KG1 (cell line): ENCODE results near the gene HSCB.
"Not testable (repeated sequence)": the region's sequence is repeated elsewhere in the genome, so short reads cannot be mapped to it uniquely, and the experiment has no call there.

Experiments
- DNase-seq: peaks from one replicate; lab custom pipeline; 2025; lab: John Stamatoyannopoulos, UW

Gene HSCB, protein sequence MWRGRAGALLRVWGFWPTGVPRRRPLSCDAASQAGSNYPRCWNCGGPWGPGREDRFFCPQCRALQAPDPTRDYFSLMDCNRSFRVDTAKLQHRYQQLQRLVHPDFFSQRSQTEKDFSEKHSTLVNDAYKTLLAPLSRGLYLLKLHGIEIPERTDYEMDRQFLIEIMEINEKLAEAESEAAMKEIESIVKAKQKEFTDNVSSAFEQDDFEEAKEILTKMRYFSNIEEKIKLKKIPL

DNA sequence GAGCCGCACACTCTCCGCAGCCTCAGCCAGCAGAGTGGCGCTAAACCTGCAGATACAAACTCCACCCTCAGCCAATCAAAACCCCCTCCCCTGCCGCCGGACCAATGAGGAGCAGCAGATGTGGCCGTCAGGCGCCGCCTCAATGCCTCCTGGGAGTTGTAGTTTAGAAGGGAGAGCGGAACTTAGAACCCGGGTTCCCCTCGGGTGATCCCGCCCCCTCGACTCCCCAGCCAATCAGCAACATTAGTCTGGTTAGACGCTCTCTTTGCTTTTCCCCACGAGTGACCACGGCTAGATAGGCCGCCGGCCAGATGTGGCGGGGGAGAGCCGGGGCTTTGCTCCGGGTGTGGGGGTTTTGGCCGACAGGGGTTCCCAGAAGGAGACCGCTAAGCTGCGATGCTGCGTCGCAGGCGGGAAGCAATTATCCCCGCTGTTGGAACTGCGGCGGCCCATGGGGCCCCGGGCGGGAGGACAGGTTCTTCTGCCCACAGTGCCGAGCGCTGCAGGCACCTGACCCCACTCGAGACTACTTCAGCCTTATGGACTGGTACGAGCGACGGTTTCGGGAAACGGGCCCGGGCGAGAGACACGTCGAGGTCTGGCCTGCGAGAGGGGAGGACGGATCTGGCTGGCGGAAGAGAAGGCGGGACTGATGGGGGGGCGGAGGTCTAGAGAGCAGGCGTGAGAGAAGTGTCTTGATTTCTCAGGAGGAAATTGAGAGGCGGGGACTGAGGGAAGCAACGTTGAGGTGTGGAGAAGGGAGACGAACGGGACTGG lies at the start of gene HSCB, which contains the start of gene CHEK2:
Gene HSCB, plus strand, starts transcription at position 255 of the 777 bp plus-strand sequence. Its CDS starts 57 bp downstream, at position 312.
Gene CHEK2, minus strand, starts transcription at position 36 of the 777 bp plus-strand sequence. CDS start 7,099 bp downstream, outside the sequence.
- DNase-seq = peak; percentile 98

DNA sequence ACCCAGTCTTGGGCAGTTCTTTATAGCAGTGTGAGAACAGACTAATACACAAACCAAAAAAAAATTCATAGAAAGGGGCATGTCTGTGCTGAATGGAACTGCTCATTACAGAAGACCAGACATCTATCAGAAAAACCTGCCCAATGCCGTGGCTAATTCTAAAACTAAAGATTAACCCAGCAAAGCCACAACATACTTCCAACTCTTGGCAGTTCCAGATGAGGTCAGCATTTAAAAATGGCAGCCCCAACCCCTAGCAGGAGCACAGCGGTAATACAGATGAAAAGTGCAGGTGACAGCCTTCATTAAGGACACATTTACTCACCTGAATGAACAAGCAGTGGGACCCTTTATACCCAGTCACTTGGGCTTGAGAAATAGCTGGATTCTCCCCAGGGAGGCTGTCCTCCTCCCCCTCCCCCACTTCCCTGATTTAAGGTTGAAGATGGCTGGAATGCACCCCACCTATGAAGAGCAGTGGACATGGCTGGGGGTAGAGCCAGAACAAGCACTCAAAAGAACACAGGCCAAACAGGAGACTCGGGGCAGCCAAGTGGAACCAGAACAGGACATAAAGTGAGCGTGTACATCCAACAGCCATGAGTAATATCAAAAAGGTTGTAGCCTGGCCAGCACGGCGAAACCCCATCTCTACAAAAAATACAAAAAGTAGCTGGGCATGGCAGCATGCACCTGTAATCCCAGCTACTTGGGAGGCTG lies 48.6 kb upstream of the HSCB start:
- DNase-seq = not testable (repeated sequence)

DNA sequence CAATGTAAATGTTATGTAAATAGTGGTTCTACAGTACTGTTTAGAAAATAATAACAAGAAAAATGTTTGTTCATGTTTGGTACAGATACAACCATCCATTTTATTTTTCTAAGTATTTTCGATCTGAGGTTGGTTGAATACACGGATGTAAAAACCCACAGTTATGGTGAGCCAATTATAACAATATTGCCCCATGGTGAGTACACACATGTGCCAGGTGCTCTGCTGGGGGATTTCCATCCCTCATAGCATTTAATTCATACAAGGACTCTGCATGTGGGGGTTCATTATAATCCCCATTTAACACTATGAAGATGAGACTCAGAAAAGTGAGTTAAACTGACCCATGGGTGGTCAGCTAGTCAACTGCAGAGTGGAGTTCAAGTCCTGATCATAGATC lies 38.9 kb upstream of the HSCB start:
- no peak for DNase-seq

DNA sequence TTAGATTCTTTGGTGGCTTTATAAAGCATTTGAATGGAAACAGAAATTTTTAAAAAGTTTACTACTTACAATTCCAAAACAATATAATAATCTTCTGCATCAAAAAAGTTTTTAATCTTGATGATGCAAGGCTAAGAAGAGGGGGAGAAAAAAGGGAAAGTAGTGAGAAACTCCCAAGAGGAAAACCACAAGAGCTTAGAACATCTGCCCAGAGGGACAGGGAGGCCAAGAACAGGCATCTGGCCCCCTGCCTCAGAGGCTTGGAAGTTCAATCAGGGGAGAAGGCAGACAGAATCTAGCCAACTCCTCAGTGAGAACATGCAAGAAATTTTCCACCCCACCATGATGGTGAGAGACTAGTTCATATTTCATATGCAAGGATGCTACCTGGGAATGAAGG lies 38.4 kb upstream of the HSCB start:
- no peak for DNase-seq

DNA sequence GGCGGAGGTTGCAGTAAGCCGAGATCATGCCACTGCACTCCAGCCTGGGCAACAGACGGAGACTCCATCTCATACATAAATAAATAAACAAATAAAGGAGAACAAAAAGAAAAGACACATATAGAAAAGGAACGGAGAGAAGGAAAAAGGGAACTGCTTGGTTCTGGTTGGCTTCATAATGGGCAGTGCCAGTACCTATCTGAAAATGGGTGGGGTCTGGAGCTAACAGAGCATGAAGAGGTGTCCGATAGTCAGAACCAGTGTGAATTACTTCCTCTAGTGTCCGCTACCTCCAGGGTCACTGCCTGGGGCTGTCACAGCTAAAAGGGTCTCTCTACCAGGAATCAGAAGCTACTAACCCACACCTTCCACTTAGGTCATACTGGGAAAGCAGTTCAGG lies 35.0 kb upstream of the HSCB start:
- DNase-seq = no peak

DNA sequence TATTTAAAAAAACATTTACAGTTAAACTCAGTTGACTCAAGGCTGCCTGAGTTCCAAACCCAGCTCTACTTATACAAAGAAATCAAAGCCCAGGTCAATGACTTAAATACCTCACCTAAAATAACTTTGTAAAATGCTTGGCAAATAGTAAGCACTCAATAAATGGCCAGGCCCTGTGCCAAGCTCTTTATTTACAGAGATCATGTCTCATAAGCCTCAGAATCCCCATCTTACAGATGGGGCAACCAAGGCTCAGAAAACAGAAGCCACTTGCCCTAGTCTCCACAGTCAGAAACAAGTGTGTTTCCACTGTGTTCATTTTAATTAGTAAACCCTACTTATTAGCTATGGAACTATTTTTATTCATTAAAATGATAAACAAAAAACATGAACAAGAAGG lies 31.7 kb upstream of the HSCB start:
- no peak for DNase-seq

DNA sequence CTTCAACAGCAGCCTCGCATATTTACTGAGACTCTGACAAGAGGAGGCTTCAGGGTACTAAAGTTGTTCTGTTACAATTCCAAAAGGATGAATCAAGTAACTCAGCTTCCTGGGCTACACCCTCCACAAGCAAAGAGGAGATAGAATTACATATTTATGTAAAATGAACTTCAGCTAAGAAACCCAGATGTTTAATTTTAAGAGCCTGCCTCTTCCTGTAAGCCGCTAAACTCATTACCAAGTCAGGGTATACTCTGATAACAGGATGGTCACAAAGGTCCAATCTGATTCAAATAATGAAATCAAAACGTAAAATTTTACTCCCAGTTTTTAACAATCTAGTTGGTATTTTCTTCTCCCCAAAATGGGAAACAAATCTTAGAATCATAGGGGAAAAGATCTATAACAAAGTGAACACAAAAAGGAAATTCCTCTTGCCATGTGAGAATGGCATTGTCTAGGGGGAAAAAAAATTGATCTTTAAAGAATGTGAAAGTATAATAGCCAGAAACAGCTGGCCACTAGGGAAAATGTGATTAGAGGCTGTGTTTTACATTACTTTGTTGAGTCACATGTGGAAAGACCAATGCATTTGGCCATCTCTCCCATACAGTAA lies 31.2 kb upstream of the HSCB start:
- no peak for DNase-seq

DNA sequence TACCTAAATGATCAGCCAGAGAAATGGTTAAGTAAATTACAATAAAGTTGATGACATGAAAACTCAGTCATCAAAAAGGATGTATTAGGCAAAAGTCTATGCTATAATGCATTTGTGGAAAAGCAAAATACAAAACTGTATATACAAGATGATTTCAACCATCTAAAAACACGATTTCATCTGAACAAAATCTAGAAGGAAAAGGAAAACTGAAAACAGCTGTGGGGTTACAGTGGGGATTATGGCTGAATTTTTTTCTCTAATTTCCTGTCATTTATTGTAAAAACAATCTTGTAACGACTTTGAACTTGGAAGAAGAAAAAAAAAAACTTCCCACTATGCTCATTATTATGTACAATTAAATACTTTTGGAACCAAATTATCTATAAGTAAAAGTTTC lies 30.5 kb upstream of the HSCB start:
- DNase-seq = no peak

DNA sequence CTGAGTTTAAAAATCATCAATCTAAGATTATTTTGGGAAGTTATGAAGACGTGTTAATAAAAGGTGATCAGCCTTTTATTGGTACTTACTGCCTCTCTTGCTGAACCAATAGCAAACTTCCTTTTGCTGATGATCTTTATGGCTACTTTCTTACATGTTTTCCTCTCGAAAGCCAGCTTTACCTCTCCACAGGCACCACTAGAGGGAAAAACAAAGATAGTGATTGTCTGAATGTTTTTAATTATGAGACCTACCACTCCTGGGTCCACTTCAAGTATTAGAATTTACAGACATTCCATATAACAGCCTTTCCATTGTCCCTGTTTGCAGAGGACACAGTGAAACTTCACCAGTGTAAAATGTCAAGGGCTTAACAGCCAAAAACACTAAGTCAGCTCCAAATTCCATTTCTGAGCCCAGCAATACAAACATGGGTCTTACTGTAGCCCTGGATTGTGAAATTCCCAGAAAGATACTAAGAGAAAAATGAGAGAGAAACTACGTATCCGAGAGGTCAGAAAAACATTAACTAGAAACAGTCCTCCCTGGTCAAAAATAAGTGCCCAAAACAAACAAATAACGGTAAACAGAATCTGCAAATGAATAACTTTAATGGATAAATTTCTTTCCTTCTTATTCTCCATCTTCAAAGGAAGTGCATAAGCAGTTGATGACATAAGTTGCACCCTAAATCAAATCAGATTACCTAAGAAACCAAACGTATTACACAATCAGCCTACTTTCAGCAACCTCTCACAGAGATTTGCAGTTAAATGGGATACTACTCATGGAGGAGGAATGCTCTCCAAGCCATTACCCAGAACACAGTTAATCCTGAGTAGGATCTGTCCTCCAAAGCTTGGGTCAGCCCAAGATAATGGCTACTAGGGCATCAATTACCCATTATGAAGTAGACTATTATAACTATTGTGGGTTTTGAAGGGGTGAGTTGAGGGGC lies 29.7 kb upstream of the HSCB start:
- no peak for DNase-seq

DNA sequence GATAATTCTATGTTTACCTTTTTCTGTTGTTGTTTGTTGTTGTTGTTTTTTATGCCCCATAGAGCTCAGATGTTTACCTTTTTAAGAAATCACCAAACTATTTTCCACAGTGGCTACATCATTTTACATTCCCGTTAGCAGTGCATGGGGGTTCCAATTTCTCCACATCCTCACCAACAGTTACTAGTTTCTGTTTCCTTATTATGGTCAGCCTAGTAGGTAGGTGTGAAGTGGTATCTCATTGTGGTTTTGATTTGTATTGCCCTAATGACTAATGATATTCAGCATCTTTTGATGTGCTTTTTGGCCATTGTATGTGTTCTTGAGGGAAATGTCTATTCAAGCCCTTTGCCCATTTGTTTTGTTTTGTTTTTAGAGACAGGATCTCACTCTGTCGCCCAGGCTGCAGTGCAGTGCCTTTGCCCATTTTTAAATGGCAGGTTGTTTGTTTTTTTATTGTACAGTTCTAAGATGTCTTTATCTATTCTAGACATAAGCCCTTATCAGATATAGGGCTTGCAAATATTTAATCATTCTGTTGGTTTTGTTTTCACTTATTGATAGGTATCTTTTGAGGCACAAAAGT lies 27.7 kb upstream of the HSCB start:
- DNase-seq = no peak

DNA sequence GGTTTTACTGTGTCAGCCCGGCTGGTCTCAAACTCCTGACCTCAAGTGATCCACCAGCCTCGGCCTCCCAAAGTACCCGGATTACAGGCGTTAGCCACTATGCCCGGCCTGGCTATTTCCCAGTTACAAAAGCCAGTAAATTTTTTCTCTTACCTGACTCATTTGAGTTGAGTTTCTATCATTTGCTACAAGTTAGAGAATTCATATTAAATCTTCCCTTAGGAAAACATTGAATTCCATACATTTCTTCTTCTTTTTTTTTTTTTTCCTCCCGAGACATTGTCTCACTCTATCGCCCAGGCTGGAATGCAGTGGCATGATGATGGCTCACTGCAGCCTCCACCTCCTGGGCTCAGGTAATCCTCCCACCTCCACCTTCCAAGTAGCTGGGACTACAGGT lies 26.2 kb upstream of the HSCB start:
- DNase-seq = no peak

DNA sequence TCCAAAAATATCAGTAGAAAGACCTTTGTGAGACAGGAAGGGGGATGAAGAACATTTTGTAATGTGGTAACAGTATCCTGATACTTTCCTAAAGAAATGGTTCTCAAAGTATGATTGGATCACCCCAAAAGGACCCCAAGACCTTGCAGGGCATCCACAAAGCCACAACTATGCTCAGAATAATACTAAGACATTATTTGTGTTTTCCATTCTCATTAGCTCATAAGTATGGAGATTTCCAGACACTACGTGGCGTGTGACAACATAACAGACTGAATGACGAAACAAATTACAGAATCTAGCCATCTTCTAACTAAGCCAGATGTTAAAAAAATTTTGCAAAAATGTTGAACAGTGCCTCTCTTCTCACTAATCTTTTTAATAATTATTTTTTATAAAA lies 25.2 kb upstream of the HSCB start:
- DNase-seq = no peak

DNA sequence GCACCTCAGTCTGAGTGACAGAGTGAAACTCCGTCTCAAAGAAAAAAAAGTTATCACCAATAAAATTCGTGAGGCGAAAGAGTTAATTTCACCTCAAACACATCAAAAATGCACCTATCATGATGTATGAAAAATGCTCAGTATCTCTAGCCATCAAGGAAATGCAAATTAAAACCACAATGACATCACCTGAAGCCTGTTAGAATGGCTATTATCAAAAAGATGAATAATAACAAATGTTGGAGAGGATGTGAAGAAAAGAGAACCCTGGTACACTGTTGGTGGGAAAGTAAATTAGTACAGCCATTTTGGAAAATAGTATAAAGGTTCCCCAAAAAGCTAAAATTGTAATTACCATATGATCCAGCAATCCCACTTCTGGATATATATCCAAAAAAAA lies 23.8 kb upstream of the HSCB start:
- DNase-seq = no peak

DNA sequence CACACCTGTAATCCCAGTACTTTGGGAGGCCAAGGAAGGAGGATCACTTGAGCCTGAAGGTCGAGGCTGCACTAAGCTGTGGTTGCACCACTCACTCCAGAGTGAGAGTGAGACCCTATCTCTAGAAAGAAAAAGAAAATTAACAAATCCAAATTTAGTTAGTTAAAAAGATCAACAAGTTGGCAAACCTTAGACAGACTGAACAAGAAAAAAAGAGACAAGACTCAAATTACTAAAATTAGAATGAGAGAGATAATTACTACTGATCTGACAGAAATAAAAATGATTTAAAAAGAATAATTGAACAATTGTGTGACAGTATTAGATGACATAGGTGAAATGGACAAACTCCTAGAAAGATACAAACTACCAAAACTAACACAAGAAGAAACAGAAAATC lies 13.8 kb upstream of the HSCB start:
- DNase-seq = no peak

DNA sequence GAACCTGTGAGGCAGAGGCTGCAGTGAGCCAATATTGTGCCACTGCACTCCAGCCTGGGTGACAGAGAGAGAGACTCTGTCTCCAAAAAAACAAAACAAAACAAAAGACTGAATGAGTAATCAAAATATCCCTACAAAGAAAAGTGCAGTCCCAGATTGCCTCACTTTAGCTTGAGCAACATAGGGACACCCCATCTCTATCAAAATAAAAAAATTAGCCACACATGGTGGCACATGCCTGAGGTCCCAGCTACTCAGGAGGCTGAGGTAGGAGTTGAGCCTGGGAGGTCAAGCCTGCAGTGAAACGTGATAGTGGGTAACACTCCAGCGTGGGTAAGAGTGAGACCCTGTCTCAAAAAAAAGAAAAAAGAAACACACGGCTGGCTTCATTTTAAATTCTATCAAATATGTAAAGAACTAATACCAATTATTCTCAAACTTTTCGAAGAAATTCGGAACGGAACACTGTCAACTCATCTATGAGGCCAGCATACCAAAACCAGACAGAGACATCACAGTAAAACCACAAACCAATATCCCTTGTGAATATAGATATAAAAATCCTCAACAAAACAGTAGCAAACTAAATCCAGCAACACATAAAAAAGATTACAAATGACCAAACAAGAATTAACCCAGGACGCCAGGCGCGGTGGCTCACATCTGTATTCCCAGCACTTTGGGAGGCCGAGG lies 13.1 kb upstream of the HSCB start:
- DNase-seq = no peak

DNA sequence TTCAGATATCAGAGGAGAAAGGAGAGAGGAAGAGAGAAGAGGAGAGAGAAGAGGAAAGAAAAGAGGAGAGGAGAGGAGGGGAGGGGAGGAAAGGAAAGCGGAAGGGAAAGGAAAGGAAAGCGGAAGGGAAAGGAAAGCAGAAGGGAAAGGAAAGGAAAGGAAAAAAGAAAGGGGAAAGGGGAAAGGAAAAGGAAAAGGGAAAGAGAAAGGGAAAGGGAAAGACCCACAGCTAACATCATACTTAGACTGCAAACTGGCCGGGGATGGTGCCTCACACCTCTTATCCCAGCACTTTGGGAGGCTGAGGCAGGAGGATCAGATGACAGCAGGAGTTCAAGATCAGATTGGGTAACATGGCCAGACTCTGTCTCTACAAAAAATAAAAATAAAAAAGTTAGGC lies 11.7 kb upstream of the HSCB start:
- DNase-seq = no peak

DNA sequence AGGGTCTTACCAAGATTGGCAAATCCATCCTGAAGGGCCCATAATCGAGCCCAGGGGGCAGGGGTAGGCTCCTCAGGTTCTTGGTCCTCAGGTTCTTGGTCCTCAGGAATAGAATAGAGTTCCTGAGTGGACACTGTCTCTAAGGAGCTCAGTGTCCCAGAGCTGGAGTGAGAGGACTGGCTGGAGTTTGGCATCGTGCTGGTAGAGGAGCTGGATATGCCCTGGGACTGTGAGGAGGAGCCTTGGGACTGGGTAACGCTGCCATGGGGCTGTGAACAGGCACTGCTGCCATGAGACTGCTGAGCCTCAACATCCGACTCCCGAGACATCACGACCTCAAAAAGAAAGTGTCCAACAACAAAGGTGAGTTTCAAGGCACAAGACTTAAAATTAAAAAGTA lies 7.4 kb upstream of the HSCB start:
- no peak for DNase-seq

DNA sequence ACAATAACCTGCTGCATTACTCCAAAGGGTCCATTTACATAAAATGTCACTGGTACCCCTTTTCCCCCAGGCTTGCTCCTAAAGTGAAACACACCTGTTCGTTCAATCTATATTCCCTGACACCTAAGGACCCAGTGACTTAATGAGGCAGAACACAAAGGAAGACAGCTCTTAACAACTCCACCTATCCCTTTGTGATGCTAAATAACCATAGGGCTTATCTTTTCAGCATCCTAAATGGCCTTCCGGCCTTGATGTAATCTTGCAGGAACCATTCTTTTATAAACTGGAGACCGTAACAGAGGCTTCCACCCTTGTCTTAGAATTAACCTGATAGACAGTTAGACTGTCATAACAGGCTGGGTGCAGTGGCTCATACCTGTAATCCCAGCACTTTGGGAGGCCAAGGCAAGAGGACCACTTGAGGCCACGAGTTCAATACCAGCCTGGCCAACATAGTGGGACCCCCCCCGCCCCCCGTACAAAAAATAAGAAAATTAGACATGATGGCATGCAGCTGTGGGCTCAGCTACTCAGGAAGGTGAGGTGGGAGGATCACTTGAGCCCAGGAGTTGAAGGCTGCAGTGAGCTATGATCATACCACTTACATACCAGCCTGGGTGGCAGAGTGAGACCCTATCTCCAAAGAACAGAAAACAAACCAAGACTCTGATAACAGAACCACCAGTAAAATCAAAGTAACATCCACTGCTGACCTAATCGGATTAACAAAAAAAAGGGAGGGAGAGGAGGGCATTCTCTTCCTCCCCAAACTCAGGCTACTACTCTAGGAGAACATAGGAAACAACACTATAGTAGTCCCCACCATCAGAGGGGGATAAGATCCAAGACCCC lies 5.3 kb upstream of the HSCB start:
- no peak for DNase-seq

DNA sequence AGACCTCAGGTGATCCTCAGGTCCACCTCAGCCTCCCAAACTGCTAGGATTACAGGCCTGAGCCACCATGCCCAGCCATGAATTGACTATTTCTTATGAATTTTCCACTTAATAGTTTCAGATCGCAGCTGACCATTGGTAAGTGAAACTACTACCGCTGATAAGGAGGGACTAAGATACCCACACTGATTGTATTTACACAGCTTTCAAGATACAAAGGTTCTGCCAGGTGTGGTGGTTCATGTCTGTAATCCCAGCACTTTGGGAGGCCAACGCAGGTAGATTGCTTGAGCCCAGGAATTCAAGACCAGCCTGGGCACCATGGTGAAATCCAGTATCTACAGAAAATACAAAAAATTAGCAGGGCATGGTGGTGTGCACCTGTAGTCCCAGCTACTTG lies 4.1 kb upstream of the HSCB start:
- DNase-seq = no peak
